Lung (tissue), 12 donors: Measurements from ENCODE around the gene PCDHA4. TPM values are rescaled to one million over a fixed set of nuclear protein-coding genes. Genes with fewer than 3 reads are reported as not detected.
"Not testable (repeated sequence)": the region's sequence is repeated elsewhere in the genome, so short reads cannot be mapped to it uniquely, and the experiment has no call there.

Source experiments
- ATAC-seq: fragments of 200-7000 bp; cut with Tn5 transposase; one replicate; pipeline ENCODE4 v1.9.1; 2020; ENCODE audit warnings: moderate number of reproducible peaks; ENCODE audit not compliant: insufficient read depth, low FRiP score
- DNase-seq, 3 donors: peaks; one replicate each; pipeline ENCODE4 v3.0.0-alpha.2; 2013 to 2017
- H3K27ac ChIP-seq, 2 donors: one replicate each; pipeline ENCODE4 v1.5.1; 2013; ENCODE audit warnings: mild to moderate bottlenecking in 2 of 2, moderate library complexity in 2 of 2, control low read depth in 1 of 2, inconsistent platforms in 1 of 2, low read depth in 1 of 2, low read length in 1 of 2
- H3K27me3 ChIP-seq, 3 donors: one replicate each; pipeline ENCODE4 v1.5.1; 2013; ENCODE audit warnings: low read length in 2 of 3; ENCODE audit not compliant: control insufficient read depth in 3 of 3, insufficient read depth in 3 of 3
- H3K36me3 ChIP-seq, 4 donors: one replicate each; pipeline ENCODE4 v1.5.1; 2013; ENCODE audit warnings: low read length in 4 of 4, mild to moderate bottlenecking in 1 of 4, moderate library complexity in 1 of 4; ENCODE audit not compliant: control insufficient read depth in 4 of 4, insufficient read depth in 4 of 4
- H3K4me1 ChIP-seq, 5 donors: one replicate each; pipeline ENCODE4 v1.5.1; 2013; ENCODE audit warnings: low read length in 5 of 5, mild to moderate bottlenecking in 2 of 5, moderate library complexity in 1 of 5; ENCODE audit not compliant: control insufficient read depth in 5 of 5, insufficient read depth in 5 of 5
- H3K4me3 ChIP-seq: one replicate; pipeline ENCODE4 v1.5.1; 2013; ENCODE audit warnings: mild to moderate bottlenecking, control low read depth, moderate library complexity
- H3K9ac ChIP-seq, 2 donors: one replicate each; pipeline ENCODE4 v1.5.1; 2013; ENCODE audit warnings: low read length in 2 of 2, control low read depth in 1 of 2; ENCODE audit not compliant: insufficient read depth in 1 of 2
- H3K9me3 ChIP-seq, 4 donors: one replicate each; pipeline ENCODE4 v1.5.1; 2013; ENCODE audit warnings: low read length in 3 of 4, mild to moderate bottlenecking in 1 of 4, moderate library complexity in 1 of 4; ENCODE audit not compliant: control insufficient read depth in 4 of 4, insufficient read depth in 3 of 4
- WGBS, 2 donors: extraction: QIAGEN DNeasy Blood & Tissue Kit; methylation state at CpG; one replicate each; pipeline ENCODE4 v1.1.7; 2013; 5-methylcytosine and 5-hydroxymethylcytosine counted together
- polyA plus RNA-seq, 2 donors: library from polyadenylated mRNA; stranded (reverse); fragments of 200-250 nt; gene quantifications; one replicate each; pipeline ENCODE4 v1.2.1, GENCODE V29; 2013
- total RNA-seq, 2 donors: library from RNA; depleted of rRNA in 1 of 2; stranded (reverse); fragments of >200 nt in 1 of 2; gene quantifications; one replicate each; pipeline ENCODE4 v1.2.1, GENCODE V29; 2014 to 2021
- TF ChIP-seq, protein P1 (sequence below): IDR thresholded peaks from 2 replicates; pipeline ENCODE4 v1.5.1; 2012; ENCODE audit warnings: mild to moderate bottlenecking; ENCODE audit errors: control extremely low read depth, extremely low read depth
- donor health status: control.
- donor health status: control.
- donor health status: Bipolar disorder and iron deficiency.
- donor health status: healthy.
- donor health status: DM: yes; HTN: yes; CAD: no.

The PCDHA4 gene
- total and polyA plus RNA-seq, 4 donors, result 0.26 to 2.9 (median 1.0) TPM

DNA sequence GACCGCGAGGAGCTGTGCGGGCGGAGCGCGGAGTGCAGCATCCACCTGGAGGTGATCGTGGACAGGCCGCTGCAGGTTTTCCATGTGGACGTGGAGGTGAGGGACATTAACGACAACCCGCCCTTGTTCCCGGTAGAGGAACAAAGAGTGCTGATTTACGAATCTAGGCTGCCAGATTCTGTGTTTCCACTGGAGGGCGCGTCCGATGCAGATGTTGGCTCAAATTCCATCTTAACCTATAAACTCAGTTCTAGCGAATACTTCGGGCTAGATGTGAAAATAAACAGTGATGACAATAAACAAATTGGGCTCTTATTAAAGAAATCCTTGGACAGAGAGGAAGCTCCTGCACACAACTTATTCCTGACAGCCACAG is 21.5 kb downstream of the PCDHA4 start:
- H3K27ac ChIP-seq, result no peak overlapping the region
- TF ChIP-seq, protein P1, sequence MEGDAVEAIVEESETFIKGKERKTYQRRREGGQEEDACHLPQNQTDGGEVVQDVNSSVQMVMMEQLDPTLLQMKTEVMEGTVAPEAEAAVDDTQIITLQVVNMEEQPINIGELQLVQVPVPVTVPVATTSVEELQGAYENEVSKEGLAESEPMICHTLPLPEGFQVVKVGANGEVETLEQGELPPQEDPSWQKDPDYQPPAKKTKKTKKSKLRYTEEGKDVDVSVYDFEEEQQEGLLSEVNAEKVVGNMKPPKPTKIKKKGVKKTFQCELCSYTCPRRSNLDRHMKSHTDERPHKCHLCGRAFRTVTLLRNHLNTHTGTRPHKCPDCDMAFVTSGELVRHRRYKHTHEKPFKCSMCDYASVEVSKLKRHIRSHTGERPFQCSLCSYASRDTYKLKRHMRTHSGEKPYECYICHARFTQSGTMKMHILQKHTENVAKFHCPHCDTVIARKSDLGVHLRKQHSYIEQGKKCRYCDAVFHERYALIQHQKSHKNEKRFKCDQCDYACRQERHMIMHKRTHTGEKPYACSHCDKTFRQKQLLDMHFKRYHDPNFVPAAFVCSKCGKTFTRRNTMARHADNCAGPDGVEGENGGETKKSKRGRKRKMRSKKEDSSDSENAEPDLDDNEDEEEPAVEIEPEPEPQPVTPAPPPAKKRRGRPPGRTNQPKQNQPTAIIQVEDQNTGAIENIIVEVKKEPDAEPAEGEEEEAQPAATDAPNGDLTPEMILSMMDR, result no peak
- WGBS, 2 donors, result 19 to 23% methylated on average over 14 to 18 of the region's 18 CpGs
- H3K4me3 ChIP-seq, result no peak overlapping the region
- ATAC-seq, result no peak
- no peaks in the 10 kb centered on the region for H3K4me1 ChIP-seq
- peaks cover 0 to 27% (median 3%) of the 10 kb centered on the region in 4 donors for H3K9me3 ChIP-seq
- H3K36me3 ChIP-seq, result no peaks in the 10 kb centered on the region
- DNase-seq, result no peak
- H3K27me3 ChIP-seq, result peaks cover 0 to 7% (median 0%) of the 10 kb centered on the region in 3 donors
- H3K9ac ChIP-seq, result no peak overlapping the region

DNA sequence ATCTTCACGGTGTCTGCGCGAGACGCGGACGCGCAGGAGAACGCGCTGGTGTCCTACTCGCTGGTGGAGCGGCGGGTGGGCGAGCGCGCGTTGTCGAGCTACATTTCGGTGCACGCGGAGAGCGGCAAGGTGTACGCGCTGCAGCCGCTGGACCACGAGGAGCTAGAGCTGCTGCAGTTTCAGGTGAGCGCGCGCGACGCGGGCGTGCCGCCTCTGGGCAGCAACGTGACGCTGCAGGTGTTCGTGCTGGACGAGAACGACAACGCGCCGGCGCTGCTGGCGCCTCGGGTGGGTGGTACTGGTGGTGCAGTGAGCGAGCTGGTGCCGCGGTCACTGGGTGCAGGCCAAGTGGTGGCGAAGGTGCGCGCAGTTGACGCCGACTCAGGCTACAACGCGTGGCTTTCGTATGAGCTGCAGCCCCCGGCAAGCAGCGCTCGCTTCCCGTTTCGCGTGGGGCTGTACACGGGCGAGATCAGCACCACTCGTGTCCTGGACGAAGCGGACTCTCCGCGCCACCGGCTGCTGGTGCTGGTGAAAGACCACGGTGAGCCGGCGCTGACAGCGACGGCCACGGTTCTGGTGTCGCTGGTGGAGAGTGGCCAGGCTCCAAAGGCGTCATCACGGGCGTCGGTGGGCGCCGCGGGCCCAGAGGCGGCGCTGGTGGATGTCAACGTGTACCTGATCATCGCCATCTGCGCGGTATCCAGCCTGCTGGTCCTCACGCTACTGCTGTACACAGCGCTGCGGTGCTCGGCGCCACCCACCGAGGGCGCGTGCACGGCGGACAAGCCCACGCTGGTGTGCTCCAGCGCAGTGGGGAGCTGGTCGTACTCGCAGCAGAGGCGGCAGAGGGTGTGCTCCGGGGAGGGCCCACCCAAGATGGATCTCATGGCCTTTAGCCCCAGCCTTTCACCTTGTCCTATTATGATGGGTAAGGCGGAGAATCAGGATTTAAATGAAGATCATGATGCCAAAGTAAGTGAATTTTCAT is 22.9 kb downstream of the PCDHA4 start:
- 42 to 49% methylated on average over 85 to 106 of the region's 106 CpGs for WGBS, 2 donors
- H3K36me3 ChIP-seq, DNase-seq, H3K27me3 ChIP-seq, ATAC-seq, H3K4me3 ChIP-seq, H3K27ac ChIP-seq, H3K4me1 ChIP-seq, H3K9ac ChIP-seq: not testable (repeated sequence)
- peaks cover 0 to 25% (median 3%) of the 10 kb centered on the region in 4 donors for H3K9me3 ChIP-seq

DNA sequence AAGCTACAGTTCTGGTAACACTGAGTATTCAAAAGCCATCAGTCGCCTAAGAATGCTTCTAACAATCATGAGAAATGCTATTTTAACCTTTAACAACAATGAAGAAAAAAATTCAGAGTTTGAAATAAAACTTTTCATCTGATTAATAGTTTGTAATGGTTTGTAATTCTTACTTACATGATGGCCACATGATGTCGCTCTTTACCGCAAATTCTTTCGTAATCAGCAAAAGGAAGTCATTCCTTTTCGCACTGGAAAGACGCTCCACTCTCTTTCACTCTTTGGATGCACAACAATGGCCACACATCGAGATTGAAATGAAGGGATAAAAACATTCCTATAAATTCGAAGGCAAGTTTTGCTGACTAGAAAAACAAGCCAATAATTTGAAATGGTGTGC is 27.1 kb downstream of the PCDHA4 start, which contains the start of gene PCDHA7:
PCDHA7 (plus strand) TSS at position 277 of the 400 bp plus-strand sequence; CDS start at position 392, 115 bp downstream.
- peaks cover 0 to 3% (median 0%) of the 10 kb centered on the region in 3 donors for H3K27me3 ChIP-seq
- peaks cover 0 to 34% (median 1%) of the 10 kb centered on the region in 4 donors for H3K9me3 ChIP-seq
- TF ChIP-seq, protein P1, result no peak
- H3K4me3 ChIP-seq, result no peak within 1 kb of the TSS
- H3K36me3 ChIP-seq, result no peaks in the 10 kb centered on the region
- no peak within 1 kb of the TSS for H3K27ac ChIP-seq
- peak in 2 of 3 donors; percentile 11 to 35 for DNase-seq
- ATAC-seq, result no peak
- 7 to 10% methylated on average over 8 of the region's 8 CpGs for WGBS, 2 donors
- no peaks in the 10 kb centered on the region for H3K4me1 ChIP-seq
- no peak within 1 kb of the TSS for H3K9ac ChIP-seq

DNA sequence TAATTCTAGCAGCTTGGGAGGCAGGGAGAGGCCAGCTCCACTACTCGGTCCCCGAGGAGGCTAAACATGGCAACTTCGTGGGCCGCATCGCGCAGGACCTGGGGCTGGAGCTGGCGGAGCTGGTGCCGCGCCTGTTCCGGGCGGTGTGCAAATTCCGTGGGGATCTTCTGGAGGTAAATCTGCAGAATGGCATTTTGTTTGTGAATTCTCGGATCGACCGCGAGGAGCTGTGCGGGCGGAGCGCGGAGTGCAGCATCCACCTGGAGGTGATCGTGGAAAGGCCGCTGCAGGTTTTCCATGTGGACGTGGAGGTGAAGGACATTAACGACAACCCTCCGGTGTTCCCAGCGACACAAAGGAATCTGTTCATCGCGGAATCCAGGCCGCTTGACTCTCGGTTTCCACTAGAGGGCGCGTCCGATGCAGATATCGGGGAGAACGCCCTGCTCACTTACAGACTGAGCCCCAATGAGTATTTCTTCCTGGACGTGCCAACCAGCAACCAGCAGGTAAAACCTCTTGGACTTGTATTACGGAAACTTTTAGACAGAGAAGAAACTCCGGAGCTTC is 27.7 kb downstream of the PCDHA4 start:
- not testable (repeated sequence) for DNase-seq, ATAC-seq, H3K4me3 ChIP-seq, H3K27me3 ChIP-seq, H3K9ac ChIP-seq, H3K4me1 ChIP-seq, H3K27ac ChIP-seq, H3K36me3 ChIP-seq
- H3K9me3 ChIP-seq, result peaks cover 0 to 29% (median 1%) of the 10 kb centered on the region in 4 donors
- WGBS, 2 donors, result 18 to 26% methylated on average over 24 to 27 of the region's 38 CpGs
